ENCODE measurements around the gene KIAA1755.

DNA sequence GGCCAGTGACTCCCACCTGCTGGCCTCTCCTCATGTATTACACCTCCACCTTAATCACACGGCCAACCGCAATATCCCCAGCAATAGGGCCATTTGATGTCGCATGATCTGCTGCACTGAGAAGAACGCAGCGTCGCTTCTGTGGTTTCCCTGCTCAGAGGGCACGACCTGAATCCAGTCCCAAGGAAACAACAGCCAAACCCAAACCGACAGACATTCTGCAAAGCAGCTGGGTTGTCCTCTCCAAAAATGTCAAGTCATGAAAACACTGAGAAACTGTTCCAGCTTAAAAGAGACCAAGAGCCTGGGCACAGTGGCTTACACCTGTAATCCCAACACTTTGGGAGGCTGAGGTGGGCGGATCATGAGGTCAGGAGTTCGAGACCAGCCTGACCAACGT lies 35.9 kb upstream of the KIAA1755 start:
- TF ChIP-seq, protein P1, sequence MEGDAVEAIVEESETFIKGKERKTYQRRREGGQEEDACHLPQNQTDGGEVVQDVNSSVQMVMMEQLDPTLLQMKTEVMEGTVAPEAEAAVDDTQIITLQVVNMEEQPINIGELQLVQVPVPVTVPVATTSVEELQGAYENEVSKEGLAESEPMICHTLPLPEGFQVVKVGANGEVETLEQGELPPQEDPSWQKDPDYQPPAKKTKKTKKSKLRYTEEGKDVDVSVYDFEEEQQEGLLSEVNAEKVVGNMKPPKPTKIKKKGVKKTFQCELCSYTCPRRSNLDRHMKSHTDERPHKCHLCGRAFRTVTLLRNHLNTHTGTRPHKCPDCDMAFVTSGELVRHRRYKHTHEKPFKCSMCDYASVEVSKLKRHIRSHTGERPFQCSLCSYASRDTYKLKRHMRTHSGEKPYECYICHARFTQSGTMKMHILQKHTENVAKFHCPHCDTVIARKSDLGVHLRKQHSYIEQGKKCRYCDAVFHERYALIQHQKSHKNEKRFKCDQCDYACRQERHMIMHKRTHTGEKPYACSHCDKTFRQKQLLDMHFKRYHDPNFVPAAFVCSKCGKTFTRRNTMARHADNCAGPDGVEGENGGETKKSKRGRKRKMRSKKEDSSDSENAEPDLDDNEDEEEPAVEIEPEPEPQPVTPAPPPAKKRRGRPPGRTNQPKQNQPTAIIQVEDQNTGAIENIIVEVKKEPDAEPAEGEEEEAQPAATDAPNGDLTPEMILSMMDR (IDR thresholded peaks at IDR 0.05), result no peak
- TF ChIP-seq POLR2A (IDR thresholded peaks at IDR 0.05), result no peak

All from breast epithelium (tissue), 3 donors.